GM19025 (cell line): ENCODE data around the gene PLEKHA6.

Experiments used
- ATAC-seq: cut with Tn5 transposase; IDR thresholded peaks from one replicate; pipeline ENCODE4 v1.9.1; 2021; ENCODE audit warnings: mild to moderate bottlenecking, low read depth, moderate library complexity; ENCODE audit not compliant: unreplicated experiment

Gene PLEKHA6

GRCh38 chr1:204222006-204222763, 137.5 kb downstream of the PLEKHA6 start:
- ATAC-seq: no peak

- ATAC-seq: no peak
Measured at GRCh38 chr1:204221271-204221670, 138.5 kb downstream of the PLEKHA6 start.

- no peak for ATAC-seq
Measured at GRCh38 chr1:204219971-204220616, 139.6 kb downstream of the PLEKHA6 start.

- no peak for ATAC-seq
Measured at GRCh38 chr1:204218552-204218951, 141.2 kb downstream of the PLEKHA6 start.

- ATAC-seq: no peak
Measured at GRCh38 chr1:204217648-204218000, 142.1 kb downstream of the PLEKHA6 start.

GRCh38 chr1:204216880-204217647, 142.7 kb downstream of the PLEKHA6 start:
- no peak for ATAC-seq

- ATAC-seq: no peak
Measured at GRCh38 chr1:204216236-204216635, 143.5 kb downstream of the PLEKHA6 start.

- ATAC-seq: no peak
Measured at GRCh38 chr1:204213668-204214662, 145.8 kb downstream of the PLEKHA6 start, which contains the start of gene GOLT1A. Gene GOLT1A (minus strand): TSS chr1:204213988. CDS start chr1:204213906, 82 bp downstream.

- no peak for ATAC-seq
Measured at GRCh38 chr1:204212715-204213114, 147.0 kb downstream of the PLEKHA6 start.

- ATAC-seq: no peak
Measured at GRCh38 chr1:204211046-204211445, 148.7 kb downstream of the PLEKHA6 start.

GRCh38 chr1:204207136-204207616, 152.6 kb downstream of the PLEKHA6 start:
- ATAC-seq: no peak

- no peak for ATAC-seq
Measured at GRCh38 chr1:204206121-204206520, 153.6 kb downstream of the PLEKHA6 start.

- no peak for ATAC-seq
Measured at GRCh38 chr1:204205486-204205885, 154.2 kb downstream of the PLEKHA6 start.

- ATAC-seq: no peak
Measured at GRCh38 chr1:204204944-204205343, 154.8 kb downstream of the PLEKHA6 start.

GRCh38 chr1:204203206-204203767, 156.4 kb downstream of the PLEKHA6 start:
- no peak for ATAC-seq

GRCh38 chr1:204202481-204202880, 157.2 kb downstream of the PLEKHA6 start:
- no peak for ATAC-seq

GRCh38 chr1:204201348-204202040, 158.2 kb downstream of the PLEKHA6 start:
- ATAC-seq: no peak

- ATAC-seq: no peak
Measured at GRCh38 chr1:204199579-204199978, 160.2 kb downstream of the PLEKHA6 start.
